Femur (tissue), 1 donor: ENCODE measurements around the gene FLNB.
"Not testable (repeated sequence)": the region's sequence is repeated elsewhere in the genome, so short reads cannot be mapped to it uniquely, and the experiment has no call there.

ENCODE experiments used
- DNase-seq: peaks from one replicate; pipeline ENCODE4 v3.0.0-alpha.2; 2017

Gene FLNB

GRCh38 chr3:58055314-58055713 is 47.1 kb downstream of the FLNB start:
- no peak for DNase-seq

GRCh38 chr3:58055891-58056290 is 47.7 kb downstream of the FLNB start:
- DNase-seq = not testable (repeated sequence)

GRCh38 chr3:58058361-58059263 is 50.4 kb downstream of the FLNB start:
- DNase-seq = no peak

- DNase-seq = peak; percentile 39
Measured at GRCh38 chr3:58059349-58060321, 51.4 kb downstream of the FLNB start.

- peak; percentile 68 for DNase-seq
Measured at GRCh38 chr3:58062472-58062871, 54.2 kb downstream of the FLNB start.

GRCh38 chr3:58063022-58063815 is 55.0 kb downstream of the FLNB start:
- peak; percentile 45 for DNase-seq

GRCh38 chr3:58064923-58065638 is 56.9 kb downstream of the FLNB start:
- no peak for DNase-seq

GRCh38 chr3:58065700-58066167 is 57.5 kb downstream of the FLNB start:
- DNase-seq = peak; percentile 38

- no peak for DNase-seq
Measured at GRCh38 chr3:58066842-58067241, 58.6 kb downstream of the FLNB start.

- DNase-seq = no peak
Measured at GRCh38 chr3:58068122-58068809, 60.0 kb downstream of the FLNB start.

GRCh38 chr3:58071480-58071971 is 63.3 kb downstream of the FLNB start:
- no peak for DNase-seq

GRCh38 chr3:58072052-58072762 is 64.0 kb downstream of the FLNB start:
- DNase-seq = peak; percentile 79

- DNase-seq = no peak
Measured at GRCh38 chr3:58072763-58073130, 64.5 kb downstream of the FLNB start.

- no peak for DNase-seq
Measured at GRCh38 chr3:58073301-58074108, 65.3 kb downstream of the FLNB start.

GRCh38 chr3:58074116-58074715 is 66.0 kb downstream of the FLNB start:
- DNase-seq = no peak

GRCh38 chr3:58074997-58075396 is 66.8 kb downstream of the FLNB start:
- DNase-seq = no peak

- DNase-seq = peak; percentile 65
Measured at GRCh38 chr3:58077596-58078285, 69.5 kb downstream of the FLNB start.

- no peak for DNase-seq
Measured at GRCh38 chr3:58078610-58079009, 70.4 kb downstream of the FLNB start.
